ENCODE measurements around the gene GTPBP4. TPM values are rescaled to one million over a fixed set of nuclear protein-coding genes. Genes with fewer than 3 reads are reported as not detected.

The GTPBP4 gene
- total and polyA plus RNA-seq, 9 donors = 17.9 to 44.7 (median 30.5) TPM

DNA sequence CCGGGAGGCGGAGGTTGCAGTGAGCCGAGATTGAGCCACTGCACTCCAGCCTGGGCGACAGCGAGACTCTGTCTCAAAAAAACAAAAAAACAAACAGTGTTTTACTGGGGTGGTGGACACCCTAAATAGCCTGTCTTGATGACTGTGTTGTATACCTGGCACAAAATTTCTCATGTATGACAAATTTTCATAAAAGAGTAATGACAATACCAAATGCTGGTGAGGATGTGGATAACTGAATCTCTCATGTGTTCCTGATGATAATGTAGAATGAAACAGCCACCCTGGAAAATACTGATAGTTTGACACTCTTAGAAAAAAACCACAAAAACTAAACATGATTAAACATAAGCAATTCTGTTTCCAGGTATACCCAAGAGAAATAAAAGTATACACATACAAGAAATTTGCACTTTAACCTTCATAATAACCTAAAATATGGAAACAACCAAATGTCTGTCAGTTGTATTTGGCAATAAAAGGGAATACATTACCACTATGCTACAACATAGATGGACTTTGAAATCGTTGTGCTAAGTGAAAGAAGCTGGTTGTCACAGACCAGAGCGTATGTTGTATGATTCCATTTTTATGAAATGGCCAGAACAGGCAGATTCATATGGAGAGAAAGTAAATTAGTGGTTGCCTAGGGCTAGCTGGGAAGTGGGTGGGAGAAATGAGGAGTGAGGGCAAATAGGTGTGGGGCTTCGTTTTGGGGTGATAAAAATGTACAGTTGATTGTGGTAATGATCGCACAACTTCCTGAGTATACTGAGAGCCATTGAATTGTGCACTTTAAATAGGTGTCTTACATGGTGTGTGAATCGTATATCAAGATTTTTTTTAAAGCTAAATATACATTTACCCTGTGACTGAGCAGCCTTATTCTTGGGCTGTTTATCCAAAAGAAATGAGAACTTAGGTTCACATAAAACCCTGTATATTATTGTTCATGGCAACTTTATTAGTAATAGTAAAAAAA is 80.4 kb downstream of the GTPBP4 start:
- intact Hi-C loops (cut with DNase I) = no loop called here

More for the DNA sequence above, 80.4 kb downstream of the GTPBP4 start:
- peaks cover 2% of the 10 kb centered on the region for H3K4me1 ChIP-seq (ENCODE audit: insufficient read depth)
- no peak overlapping the region for H3K27ac ChIP-seq
- WGBS, 3 donors = 86 to 94% (median 94%) methylated on average over 10 of the region's 10 CpGs
- no peak for DNase-seq
- no peaks in the 10 kb centered on the region for H3K27me3 ChIP-seq
- no peaks in the 10 kb centered on the region for H3K9me3 ChIP-seq
- no peak overlapping the region for H3K4me3 ChIP-seq
- H3K36me3 ChIP-seq = no peaks in the 10 kb centered on the region
- TF ChIP-seq, protein P1, sequence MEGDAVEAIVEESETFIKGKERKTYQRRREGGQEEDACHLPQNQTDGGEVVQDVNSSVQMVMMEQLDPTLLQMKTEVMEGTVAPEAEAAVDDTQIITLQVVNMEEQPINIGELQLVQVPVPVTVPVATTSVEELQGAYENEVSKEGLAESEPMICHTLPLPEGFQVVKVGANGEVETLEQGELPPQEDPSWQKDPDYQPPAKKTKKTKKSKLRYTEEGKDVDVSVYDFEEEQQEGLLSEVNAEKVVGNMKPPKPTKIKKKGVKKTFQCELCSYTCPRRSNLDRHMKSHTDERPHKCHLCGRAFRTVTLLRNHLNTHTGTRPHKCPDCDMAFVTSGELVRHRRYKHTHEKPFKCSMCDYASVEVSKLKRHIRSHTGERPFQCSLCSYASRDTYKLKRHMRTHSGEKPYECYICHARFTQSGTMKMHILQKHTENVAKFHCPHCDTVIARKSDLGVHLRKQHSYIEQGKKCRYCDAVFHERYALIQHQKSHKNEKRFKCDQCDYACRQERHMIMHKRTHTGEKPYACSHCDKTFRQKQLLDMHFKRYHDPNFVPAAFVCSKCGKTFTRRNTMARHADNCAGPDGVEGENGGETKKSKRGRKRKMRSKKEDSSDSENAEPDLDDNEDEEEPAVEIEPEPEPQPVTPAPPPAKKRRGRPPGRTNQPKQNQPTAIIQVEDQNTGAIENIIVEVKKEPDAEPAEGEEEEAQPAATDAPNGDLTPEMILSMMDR (IDR thresholded peaks at IDR 0.05) = no peak
- no peak for TF ChIP-seq POLR2A (IDR thresholded peaks at IDR 0.05)

Other genes with a start within 250 kb of the GTPBP4 start
- gene LARP4B, start 56.7 kb upstream of the GTPBP4 start, total RNA-seq = 10 to 100 TPM; 32.9 to 77.8 (median 56.2) TPM
- gene LARP4B, start 56.7 kb upstream of the GTPBP4 start, polyA plus RNA-seq = 10 to 100 TPM; 14.4 to 21.1 TPM
- not detected for gene IDI2, start 37.4 kb downstream of the GTPBP4 start, total RNA-seq
- not detected for gene IDI2, start 37.4 kb downstream of the GTPBP4 start, polyA plus RNA-seq
- 10 to 100 TPM; 17.3 to 99.0 (median 24.4) TPM for gene IDI1, start 60.7 kb downstream of the GTPBP4 start, total RNA-seq
- gene IDI1, start 60.7 kb downstream of the GTPBP4 start, polyA plus RNA-seq = 10 to 100 TPM; 20.3 to 53.0 TPM
- gene WDR37, start 68.0 kb downstream of the GTPBP4 start, total RNA-seq = 10 to 100 TPM in 5 of 7 donors, 1 to 10 TPM in 2; 7.6 to 20.0 (median 15.6) TPM
- 10 to 100 TPM in 1 of 2 donors, 1 to 10 TPM in 1; 6.6 to 12.8 TPM for gene WDR37, start 68.0 kb downstream of the GTPBP4 start, polyA plus RNA-seq